Stimulated activated CD8-positive, alpha-beta memory T cell treated with anti-CD3 and anti-CD28 coated beads, Interleukin-7, amount 100 ng/mL, for 1 hour (primary cell): ENCODE measurements around the gene TEX53.

Experiments used
- DNase-seq, 2 donors: peaks; one replicate each; pipeline ENCODE4 v3.0.0-alpha.2; 2020; ENCODE audit warnings: low read depth in 2 of 2

Gene TEX53

GRCh38 chr9:114680259-114681001 lies 22.8 kb upstream of the TEX53 start:
- DNase-seq = no peak

GRCh38 chr9:114678795-114679194 lies 21.2 kb upstream of the TEX53 start:
- DNase-seq = no peak

- no peak for DNase-seq
These were observed 20.5 kb upstream of the TEX53 start for GRCh38 chr9:114678130-114678529.

- no peak for DNase-seq
These were observed 19.8 kb upstream of the TEX53 start for GRCh38 chr9:114677418-114677817.

GRCh38 chr9:114676901-114677300 lies 19.3 kb upstream of the TEX53 start:
- no peak for DNase-seq

GRCh38 chr9:114674798-114675540 lies 17.4 kb upstream of the TEX53 start:
- DNase-seq = no peak

GRCh38 chr9:114674076-114674797 lies 16.6 kb upstream of the TEX53 start:
- DNase-seq = no peak

GRCh38 chr9:114671605-114672004 lies 14.0 kb upstream of the TEX53 start:
- DNase-seq = no peak

- DNase-seq = no peak
These were observed 12.4 kb upstream of the TEX53 start for GRCh38 chr9:114669961-114670360.

- no peak for DNase-seq
These were observed 10.5 kb upstream of the TEX53 start for GRCh38 chr9:114668146-114668545.

GRCh38 chr9:114666851-114667250 lies 9.2 kb upstream of the TEX53 start:
- no peak for DNase-seq

GRCh38 chr9:114666401-114666800 lies 8.8 kb upstream of the TEX53 start:
- no peak for DNase-seq

GRCh38 chr9:114664181-114664580 lies 6.6 kb upstream of the TEX53 start:
- DNase-seq = no peak

GRCh38 chr9:114662081-114662989 lies 4.7 kb upstream of the TEX53 start:
- DNase-seq = peak; percentile 6 to 39

GRCh38 chr9:114656301-114656700 lies 1.3 kb downstream of the TEX53 start:
- DNase-seq = no peak

GRCh38 chr9:114655689-114656088 lies 1.9 kb downstream of the TEX53 start:
- no peak for DNase-seq

- DNase-seq = peak; percentile 50 to 72
These were observed 3.9 kb downstream of the TEX53 start for GRCh38 chr9:114653556-114654159.

- no peak for DNase-seq
These were observed 4.6 kb downstream of the TEX53 start for GRCh38 chr9:114652776-114653555.

GRCh38 chr9:114643896-114644295 lies 13.7 kb downstream of the TEX53 start:
- no peak for DNase-seq

GRCh38 chr9:114643001-114643400 lies 14.6 kb downstream of the TEX53 start:
- no peak for DNase-seq
